ENCODE results near the gene ANKRD10.
"Not testable (repeated sequence)": the region's sequence is repeated elsewhere in the genome, so short reads cannot be mapped to it uniquely, and the experiment has no call there.

DNA sequence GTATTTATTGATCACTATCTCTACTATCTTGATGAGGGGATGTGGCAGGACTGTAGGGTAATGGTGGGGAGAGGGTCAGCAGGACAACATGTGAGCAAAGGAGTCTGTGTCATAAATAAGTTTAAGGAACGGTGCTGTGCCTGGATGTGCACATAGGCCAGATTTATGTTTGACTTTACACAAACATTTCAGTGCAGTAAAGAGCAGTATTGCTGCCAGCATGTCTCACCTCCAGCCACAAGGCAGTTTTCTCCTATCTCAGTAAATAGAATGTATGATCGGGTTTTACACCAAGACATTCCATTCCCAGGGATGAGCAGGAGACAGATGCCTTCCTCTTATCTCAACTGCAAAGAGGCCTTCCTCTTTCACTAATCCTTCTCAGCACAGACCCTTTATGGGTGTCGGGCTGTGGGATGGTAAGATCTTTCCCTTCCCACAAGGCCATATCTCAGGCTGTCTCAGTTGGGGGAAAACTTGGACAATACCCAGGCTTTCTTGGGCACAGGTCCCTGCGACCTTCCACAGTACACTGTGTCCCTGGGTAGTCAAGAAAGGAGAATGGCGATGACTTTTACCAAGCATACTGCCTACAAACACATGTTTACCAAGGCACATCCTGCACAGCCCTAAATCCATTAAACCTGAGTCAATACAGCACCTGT, 77.3 kb downstream of the ANKRD10 start:
- TF ChIP-seq CREB5 (CRISPR knock-in tag; IDR thresholded peaks at IDR 0.05; ENCODE audit: low read depth); TSHZ2 (CRISPR knock-in tag; IDR thresholded peaks at IDR 0.05); POU6F1 (CRISPR knock-in tag; IDR thresholded peaks at IDR 0.05; ENCODE audit: borderline replicate concordance, low read depth); OSR1 (CRISPR knock-in tag; IDR thresholded peaks at IDR 0.05); PATZ1 (CRISPR knock-in tag; IDR thresholded peaks at IDR 0.05; ENCODE audit: borderline replicate concordance); ISL1 (CRISPR knock-in tag; IDR thresholded peaks at IDR 0.05); ZFP30 (CRISPR knock-in tag; IDR thresholded peaks at IDR 0.05); ZFP3 (CRISPR knock-in tag; IDR thresholded peaks at IDR 0.05); PPARA (CRISPR knock-in tag; IDR thresholded peaks at IDR 0.05; ENCODE audit: borderline replicate concordance); RARB (CRISPR knock-in tag; IDR thresholded peaks at IDR 0.05); ZNF8 (CRISPR knock-in tag; IDR thresholded peaks at IDR 0.05); GLIS3 (CRISPR knock-in tag; IDR thresholded peaks at IDR 0.05); ZNF565 (CRISPR knock-in tag; conservative IDR thresholded peaks at IDR 0.05; ENCODE audit: low read depth): not testable (repeated sequence)

All from SK-N-SH treated with all-trans-retinoic acid at 6 μM for 48 hours (cell line).